HG02571 (cell line): Measurements from ENCODE around the gene OBP2B.
"Not testable (repeated sequence)": the region's sequence is repeated elsewhere in the genome, so short reads cannot be mapped to it uniquely, and the experiment has no call there.

Experiments
- ATAC-seq: cut with Tn5 transposase; IDR thresholded peaks from one replicate; pipeline ENCODE4 v1.9.1; 2021; ENCODE audit warnings: mild to moderate bottlenecking, moderate library complexity; ENCODE audit not compliant: unreplicated experiment

Gene OBP2B

GRCh38 chr9:133223159-133223756 lies 14.2 kb upstream of the OBP2B start:
- not testable (repeated sequence) for ATAC-seq

GRCh38 chr9:133221994-133222393 lies 12.9 kb upstream of the OBP2B start:
- ATAC-seq = not testable (repeated sequence)

GRCh38 chr9:133221177-133221809 lies 12.2 kb upstream of the OBP2B start:
- no peak for ATAC-seq

- not testable (repeated sequence) for ATAC-seq
Measured at GRCh38 chr9:133218049-133218975, 9.3 kb upstream of the OBP2B start.

GRCh38 chr9:133217333-133217988 lies 8.4 kb upstream of the OBP2B start:
- ATAC-seq = not testable (repeated sequence)

- ATAC-seq = not testable (repeated sequence)
Measured at GRCh38 chr9:133214276-133214675, 5.2 kb upstream of the OBP2B start.

GRCh38 chr9:133210609-133211008 lies 1.6 kb upstream of the OBP2B start:
- no peak for ATAC-seq

GRCh38 chr9:133210202-133210532 lies 1.1 kb upstream of the OBP2B start:
- no peak for ATAC-seq

- ATAC-seq = not testable (repeated sequence)
Measured at GRCh38 chr9:133209327-133210201, 514 bp upstream of the OBP2B start.

GRCh38 chr9:133208171-133208879 lies 725 bp downstream of the OBP2B start:
- ATAC-seq = not testable (repeated sequence)

GRCh38 chr9:133207540-133208170 lies 1.4 kb downstream of the OBP2B start:
- no peak for ATAC-seq

GRCh38 chr9:133207021-133207531 lies 2.0 kb downstream of the OBP2B start:
- no peak for ATAC-seq

GRCh38 chr9:133205996-133206931 lies 2.8 kb downstream of the OBP2B start:
- ATAC-seq = no peak

- not testable (repeated sequence) for ATAC-seq
Measured at GRCh38 chr9:133205481-133205887, 3.6 kb downstream of the OBP2B start.

- no peak for ATAC-seq
Measured at GRCh38 chr9:133204993-133205336, 4.1 kb downstream of the OBP2B start.

GRCh38 chr9:133204335-133204992 lies 4.6 kb downstream of the OBP2B start:
- ATAC-seq = no peak

GRCh38 chr9:133203506-133204075 lies 5.5 kb downstream of the OBP2B start:
- ATAC-seq = no peak
